DMS153 treated with DMSO at 0.1 percent for 48 hours (cell line): ENCODE results near the gene SRXN1.

Source experiments
- DNase-seq: peaks from one replicate; lab custom pipeline; 2025; ENCODE audit not compliant: unreplicated experiment; lab: John Stamatoyannopoulos, UW

The SRXN1 gene

DNA sequence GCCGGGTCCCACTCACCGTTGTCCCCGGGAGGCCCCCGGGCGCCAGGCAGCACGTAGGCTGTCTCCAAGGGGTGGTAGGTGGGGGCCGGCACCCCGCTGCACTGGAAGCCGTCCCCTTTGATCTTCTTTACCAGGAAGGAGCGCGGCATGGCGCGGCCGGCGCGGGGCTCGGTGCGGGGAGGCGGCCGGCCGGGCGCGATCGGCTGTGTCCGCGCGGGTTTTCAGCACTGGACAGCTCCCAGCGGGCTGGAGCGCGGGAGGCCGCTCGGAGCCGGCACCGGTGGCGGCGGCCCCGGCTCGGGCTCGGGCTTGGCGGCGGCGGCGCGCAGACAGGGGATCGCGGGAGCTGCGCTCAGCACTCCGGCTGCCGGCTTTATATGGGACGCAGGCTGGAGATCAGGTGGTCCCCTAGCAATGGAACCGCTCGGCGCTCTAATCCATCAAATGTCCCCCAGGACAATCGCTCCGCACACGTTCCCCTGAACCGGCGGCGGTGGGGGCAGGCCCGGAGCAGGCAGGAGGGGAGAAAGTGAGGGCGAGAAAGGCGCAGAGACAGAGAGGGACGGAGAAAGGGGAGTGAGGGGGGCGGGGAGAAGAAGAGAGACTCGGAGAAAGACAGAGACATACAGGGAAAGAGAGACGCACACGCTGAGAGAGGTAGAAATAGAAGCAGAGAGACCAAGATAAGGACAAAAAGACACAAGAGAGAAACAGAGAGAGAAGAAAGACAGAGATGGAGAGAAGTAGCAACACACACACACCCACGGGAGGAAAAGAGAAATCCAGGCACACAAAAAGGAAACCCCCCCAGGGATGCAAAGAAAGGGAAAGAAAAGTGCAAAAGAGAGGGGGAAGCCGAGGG lies 22.7 kb upstream of the SRXN1 start, which contains the start of gene SCRT2:
Gene SCRT2, minus strand, starts transcription at position 350 of the 862 bp plus-strand sequence. Its CDS starts 201 bp downstream, at position 149.
- no peak for DNase-seq

DNA sequence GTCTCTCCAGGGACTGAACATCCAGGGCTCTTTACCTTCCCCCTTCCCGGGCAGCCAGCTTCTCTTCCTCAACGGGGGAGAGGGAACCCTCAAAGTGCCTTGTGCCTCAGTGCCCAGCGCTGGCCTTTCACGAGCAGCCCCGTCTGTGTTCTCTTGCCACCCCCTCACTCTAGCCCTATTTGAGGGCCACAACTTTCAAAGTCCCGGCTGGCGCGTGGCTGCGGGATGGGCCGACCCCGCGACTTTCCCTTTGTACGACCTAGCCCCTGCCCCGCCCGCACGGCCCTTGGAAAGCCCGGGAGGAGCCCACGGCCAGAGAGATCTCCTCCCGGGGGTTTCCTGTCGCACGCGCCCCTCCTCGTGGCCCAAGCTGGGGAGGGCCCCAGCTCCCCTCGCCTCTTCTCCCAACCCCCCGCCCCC lies 22.0 kb upstream of the SRXN1 start:
- DNase-seq: no peak

DNA sequence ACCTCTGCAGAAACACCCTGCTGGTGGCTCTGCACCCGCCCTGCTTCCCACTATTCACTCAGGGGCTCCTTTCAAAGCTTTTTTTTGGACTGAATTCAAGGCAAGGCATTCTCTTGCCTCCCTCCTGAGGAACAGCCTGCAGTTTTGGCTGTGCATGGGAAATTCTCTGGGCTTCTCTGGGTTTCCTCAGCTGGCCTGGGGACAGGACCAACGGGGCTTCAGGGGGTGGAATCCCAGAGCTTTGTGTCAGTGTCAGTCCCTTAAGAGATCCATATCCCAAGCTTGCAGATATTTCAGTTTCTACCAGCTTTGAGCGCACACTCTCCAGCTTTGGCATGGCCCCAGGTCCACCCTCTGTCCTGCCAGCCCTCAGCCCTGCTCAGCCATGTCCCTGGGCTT lies 20.6 kb upstream of the SRXN1 start:
- no peak for DNase-seq

DNA sequence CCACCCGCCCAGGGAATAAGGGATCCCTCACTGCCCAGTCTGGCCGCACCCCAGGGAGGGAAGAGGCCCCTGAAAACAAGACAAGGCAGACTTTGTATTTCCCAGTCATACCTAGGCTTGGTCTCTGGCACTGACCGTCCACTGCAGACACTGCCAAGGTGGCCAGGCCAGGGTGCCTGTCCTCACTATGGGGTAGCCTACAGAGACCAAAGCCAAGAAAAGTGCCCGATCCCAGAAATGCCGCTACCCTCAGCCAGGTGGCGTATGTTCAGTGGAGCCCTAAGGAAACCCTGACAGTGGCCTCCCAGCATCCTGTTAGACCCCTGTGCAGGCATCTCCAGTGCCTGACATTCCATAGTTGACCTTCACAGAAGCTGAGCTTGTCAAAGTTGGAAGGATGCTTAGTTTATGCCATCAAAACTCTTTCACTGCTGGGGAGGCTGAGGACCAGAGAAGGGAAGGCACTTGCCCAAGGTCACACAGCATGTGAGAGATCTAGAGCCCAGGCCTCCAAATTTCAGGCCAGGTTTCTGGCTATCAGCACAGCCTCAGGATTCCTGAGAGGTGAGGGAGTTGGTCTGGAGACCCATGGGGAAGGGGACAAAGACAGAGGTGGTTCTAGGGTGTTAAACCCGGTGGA lies 20.1 kb upstream of the SRXN1 start:
- DNase-seq: no peak

- DNase-seq: no peak
Observed at GRCh38 chr20:671252-672030, 18.4 kb upstream of the SRXN1 start.

DNA sequence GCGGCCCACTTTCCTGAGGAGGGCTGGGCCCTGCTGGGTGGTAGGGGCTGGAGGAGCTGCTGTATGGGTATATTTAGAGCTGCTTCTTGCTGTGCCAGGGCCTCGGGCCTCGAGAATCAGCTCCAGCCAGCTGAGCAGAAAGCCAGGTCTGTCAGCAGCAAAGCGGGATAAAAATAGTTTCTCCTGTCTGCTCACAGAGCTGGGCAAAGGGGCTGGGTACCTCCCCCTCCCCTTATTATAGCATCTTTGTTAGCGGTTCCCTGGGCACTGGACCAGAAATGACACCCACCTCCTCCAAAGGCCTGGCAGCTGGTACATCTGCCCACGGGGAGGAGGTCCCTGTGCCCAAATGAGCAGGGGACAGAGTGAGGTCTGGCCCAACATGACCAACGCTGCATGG lies 16.6 kb upstream of the SRXN1 start:
- no peak for DNase-seq

- no peak for DNase-seq
Observed at GRCh38 chr20:668638-669037, 15.6 kb upstream of the SRXN1 start.

- DNase-seq: no peak
Observed at GRCh38 chr20:668050-668449, 15.1 kb upstream of the SRXN1 start.

GRCh38 chr20:667351-668034 lies 14.5 kb upstream of the SRXN1 start:
- no peak for DNase-seq

- no peak for DNase-seq
Observed at GRCh38 chr20:666877-667276, 13.9 kb upstream of the SRXN1 start.

GRCh38 chr20:665276-665675 lies 12.3 kb upstream of the SRXN1 start:
- no peak for DNase-seq

GRCh38 chr20:664576-664975 lies 11.6 kb upstream of the SRXN1 start:
- DNase-seq: no peak

- no peak for DNase-seq
Observed at GRCh38 chr20:664151-664550, 11.2 kb upstream of the SRXN1 start.

GRCh38 chr20:663315-664090 lies 10.5 kb upstream of the SRXN1 start:
- DNase-seq: no peak

DNA sequence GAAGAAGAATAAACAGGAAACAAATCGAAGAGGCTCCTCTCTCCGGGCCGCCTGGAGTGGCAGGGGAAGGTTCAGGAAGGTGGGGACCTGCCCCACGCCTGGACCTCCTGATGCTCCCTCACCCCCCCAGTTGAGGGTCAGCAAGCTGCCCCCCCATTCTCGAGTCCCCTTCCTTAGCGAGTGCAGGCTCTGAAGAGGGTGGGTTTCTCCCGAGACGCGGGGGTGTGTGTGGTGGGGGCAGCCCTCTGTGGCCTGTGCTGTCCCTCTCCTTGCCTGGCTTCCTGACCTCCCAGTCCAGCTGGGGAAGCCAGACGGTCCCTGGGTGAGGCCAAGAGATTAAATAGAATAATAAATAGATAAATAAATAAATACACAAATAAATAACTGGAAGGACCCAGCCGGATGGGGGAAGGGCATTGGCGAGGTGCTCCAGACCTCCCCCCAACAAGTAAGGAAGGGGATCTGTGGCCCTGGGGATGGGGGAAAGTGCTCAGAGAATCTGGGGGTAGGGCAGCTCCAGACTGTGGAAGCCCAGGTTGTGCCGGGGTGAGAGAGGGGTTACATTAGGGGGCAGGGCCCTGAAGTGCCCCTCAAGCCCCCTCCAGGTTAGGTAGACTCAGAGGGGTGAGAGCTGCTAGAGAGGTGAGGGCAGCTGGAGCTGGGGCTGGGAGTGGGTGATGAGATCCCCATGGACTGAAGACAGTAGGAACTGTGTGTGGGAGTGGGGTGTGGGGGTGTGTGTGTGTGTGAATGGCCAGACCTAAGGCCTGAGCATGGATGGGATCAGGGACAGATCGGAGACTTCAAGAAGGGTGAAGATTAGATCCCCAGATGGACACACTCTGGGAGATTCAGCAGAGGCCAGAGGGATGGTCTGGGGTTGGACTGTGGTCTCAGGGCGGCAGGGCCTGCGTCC lies 9.5 kb upstream of the SRXN1 start:
- DNase-seq: no peak

DNA sequence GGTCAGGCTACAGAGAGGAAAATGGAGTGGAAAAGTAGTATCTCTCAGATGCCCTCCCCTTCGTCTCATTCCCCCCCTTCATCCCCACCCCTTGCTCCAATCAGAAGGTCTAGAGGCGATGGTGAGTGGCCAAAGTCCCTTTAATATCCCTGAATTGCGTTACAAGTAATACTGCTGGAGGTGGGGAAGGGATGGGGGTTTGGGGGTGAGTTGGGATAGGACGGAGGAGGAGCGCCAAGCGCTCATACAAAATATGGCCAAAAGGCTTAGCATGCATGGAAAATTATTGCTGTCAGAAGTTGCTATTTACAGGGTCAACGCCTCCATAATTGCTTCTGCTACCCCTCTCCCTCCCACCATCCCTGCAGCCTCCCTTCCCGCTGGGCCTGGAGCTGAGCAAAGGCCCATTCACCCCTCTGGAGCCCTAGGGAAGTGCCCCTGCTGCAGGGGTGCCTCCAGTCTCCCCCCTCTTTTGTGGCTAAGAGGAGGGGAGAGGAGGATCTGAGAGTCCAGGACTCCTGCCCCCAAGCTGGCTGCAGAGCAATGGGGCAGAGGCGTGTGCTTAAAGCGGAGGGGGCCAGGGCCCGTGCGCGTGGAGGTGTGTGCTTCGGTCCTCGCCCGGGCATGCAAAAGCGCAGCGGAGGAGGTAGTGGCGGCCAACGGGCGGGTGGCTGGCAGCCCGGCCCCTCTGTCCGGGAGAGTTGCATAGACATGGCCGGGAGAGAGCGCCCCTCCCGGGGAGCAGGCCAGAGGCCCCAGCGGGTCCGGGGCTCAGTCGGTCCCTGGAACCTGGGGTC lies 8.7 kb upstream of the SRXN1 start:
- no peak for DNase-seq

DNA sequence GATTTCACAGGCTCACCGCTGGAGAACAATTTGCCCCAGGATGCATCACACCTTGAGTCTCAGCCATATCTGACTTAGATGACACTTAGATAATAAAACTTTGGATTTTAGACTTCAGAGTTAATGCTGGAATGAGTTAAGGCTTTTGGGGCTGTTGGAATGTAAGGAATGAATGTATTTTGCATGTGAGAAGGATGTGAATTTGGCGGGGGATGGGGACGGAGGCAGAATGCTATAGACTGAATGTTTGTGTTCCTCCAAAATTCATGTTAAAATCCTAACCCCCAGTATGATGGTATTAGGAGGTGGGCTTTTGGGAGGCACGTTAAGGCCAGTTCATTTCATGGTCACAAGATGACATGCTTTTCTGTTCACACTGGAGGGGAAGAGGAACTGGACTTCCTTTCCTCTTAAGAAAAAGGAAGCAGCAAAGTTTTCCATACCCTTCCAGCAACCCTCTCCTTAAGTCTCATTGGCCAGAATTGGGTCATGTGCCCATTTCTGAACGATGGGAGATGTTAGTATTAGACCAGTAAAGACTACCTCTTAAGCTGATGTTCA lies 5.8 kb upstream of the SRXN1 start:
- no peak for DNase-seq

DNA sequence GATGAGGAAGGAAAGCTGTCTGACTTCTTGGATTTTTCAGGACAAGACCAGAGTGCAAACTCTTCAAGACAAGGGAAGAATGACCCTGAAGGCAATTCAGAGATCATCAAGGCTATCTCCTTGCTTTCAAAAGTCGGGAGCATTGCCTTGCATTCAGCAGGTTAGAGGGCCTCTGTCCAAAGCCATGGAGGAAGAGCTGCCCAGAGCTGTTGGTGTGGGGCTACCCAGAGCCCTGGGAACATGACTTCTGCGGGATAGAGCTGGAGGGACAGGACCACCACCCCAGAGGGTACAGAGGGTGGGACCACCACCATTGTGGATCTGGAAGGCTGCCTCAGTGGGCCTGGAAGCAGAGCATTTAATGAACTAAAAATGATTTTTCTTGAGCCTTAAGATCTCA lies 5.2 kb upstream of the SRXN1 start:
- DNase-seq: no peak
